Fibroblast of lung (primary cell): ENCODE results near the gene NRBP1.

ENCODE experiments used
- CTCF ChIP-seq, 2 donors: IDR thresholded peaks in 1 of 2; conservative IDR thresholded peaks in 1 of 2; 1 replicate in 1 of 2; 2 replicates in 1 of 2; pipeline ENCODE4 v1.5.1; 2011 to 2012; ENCODE audit warnings: low read length in 2 of 2, control low read depth in 1 of 2, inconsistent platforms in 1 of 2, low read depth in 1 of 2, mild to moderate bottlenecking in 1 of 2
- EZH2 ChIP-seq: IDR thresholded peaks from 2 replicates; pipeline ENCODE4 v1.5.1; 2012; ENCODE audit warnings: low read length, control low read depth, mild to moderate bottlenecking; ENCODE audit errors: missing control alignments

- TF ChIP-seq CTCF (conservative IDR thresholded peaks at IDR 0.05 in 1 of 2, IDR thresholded peaks at IDR 0.05 in 1 of 2; ENCODE audit: low read depth in 1 of 2, low read length in 2 of 2) (no peak), EZH2 (no peak)
Observed at GRCh38 chr2:27442920-27443282, 14.5 kb downstream of the NRBP1 start.
